Lower lobe of right lung (tissue), 2 donors: ENCODE measurements around the gene UST. TPM values are rescaled to one million over a fixed set of nuclear protein-coding genes. Genes with fewer than 3 reads are reported as not detected.
"Not testable (repeated sequence)": the region's sequence is repeated elsewhere in the genome, so short reads cannot be mapped to it uniquely, and the experiment has no call there.

Source experiments
- ATAC-seq, 2 donors: fragments of 200-7000 bp; cut with Tn5 transposase; one replicate each; pipeline ENCODE4 v1.9.1; 2020 to 2022; ENCODE audit warnings: mild to moderate bottlenecking in 2 of 2, moderate library complexity in 2 of 2
- DNase-seq: peaks from one replicate; pipeline ENCODE4 v3.0.0-alpha.2; 2020
- H3K27ac ChIP-seq: fragments of 200-600 bp; one replicate; pipeline ENCODE4 v1.8.0; 2022
- H3K27me3 ChIP-seq: fragments of 200-600 bp; one replicate; pipeline ENCODE4 v1.8.0; 2022; ENCODE audit warnings: low read depth
- H3K36me3 ChIP-seq: fragments of 200-600 bp; one replicate; pipeline ENCODE4 v1.8.0; 2022; ENCODE audit warnings: mild to moderate bottlenecking
- H3K4me1 ChIP-seq: fragments of 200-600 bp; one replicate; pipeline ENCODE4 v1.8.0; 2022
- H3K4me3 ChIP-seq: fragments of 200-600 bp; one replicate; pipeline ENCODE4 v1.8.0; 2022; ENCODE audit warnings: mild to moderate bottlenecking
- H3K9me3 ChIP-seq: fragments of 200-600 bp; one replicate; pipeline ENCODE4 v1.8.0; 2022
- intact Hi-C: fragments of 100-400 bp; cut with DNase I; formaldehyde crosslinking; loops from one replicate; pipeline ENCODE4 v1.11.0; 2022
- total RNA-seq: library from RNA; stranded (reverse); fragmentation: NEBNext Ultra II Directional; extraction: Animal tissue kit (Norgen Biotek cat#: 25700); gene quantifications from one replicate; pipeline ENCODE4 v1.2.1, GENCODE V29; 2021
- TF ChIP-seq, protein P1 (sequence below): fragments of 200-600 bp; IDR thresholded peaks from one replicate; pipeline ENCODE4 v1.8.0; 2022; ENCODE audit warnings: antibody characterized with exemption, mild to moderate bottlenecking
- donor health status: DM: no; HTN: yes; CAD: no; lungs with severe emphysema.

Gene UST
- total RNA-seq, 1 donor from 2014 or later: 11.8 TPM

GRCh38 chr6:148850964-148851363 is 104.1 kb downstream of the UST start:
- DNase-seq: no peak
- Histone ChIP-seq H3K27ac (no peak overlapping the region), H3K27me3 (no peaks in the 10 kb centered on the region), H3K9me3 (no peaks in the 10 kb centered on the region), H3K4me1 (peaks cover 12% of the 10 kb centered on the region), H3K4me3 (no peak overlapping the region), H3K36me3 (no peaks in the 10 kb centered on the region)
- TF ChIP-seq, protein P1, sequence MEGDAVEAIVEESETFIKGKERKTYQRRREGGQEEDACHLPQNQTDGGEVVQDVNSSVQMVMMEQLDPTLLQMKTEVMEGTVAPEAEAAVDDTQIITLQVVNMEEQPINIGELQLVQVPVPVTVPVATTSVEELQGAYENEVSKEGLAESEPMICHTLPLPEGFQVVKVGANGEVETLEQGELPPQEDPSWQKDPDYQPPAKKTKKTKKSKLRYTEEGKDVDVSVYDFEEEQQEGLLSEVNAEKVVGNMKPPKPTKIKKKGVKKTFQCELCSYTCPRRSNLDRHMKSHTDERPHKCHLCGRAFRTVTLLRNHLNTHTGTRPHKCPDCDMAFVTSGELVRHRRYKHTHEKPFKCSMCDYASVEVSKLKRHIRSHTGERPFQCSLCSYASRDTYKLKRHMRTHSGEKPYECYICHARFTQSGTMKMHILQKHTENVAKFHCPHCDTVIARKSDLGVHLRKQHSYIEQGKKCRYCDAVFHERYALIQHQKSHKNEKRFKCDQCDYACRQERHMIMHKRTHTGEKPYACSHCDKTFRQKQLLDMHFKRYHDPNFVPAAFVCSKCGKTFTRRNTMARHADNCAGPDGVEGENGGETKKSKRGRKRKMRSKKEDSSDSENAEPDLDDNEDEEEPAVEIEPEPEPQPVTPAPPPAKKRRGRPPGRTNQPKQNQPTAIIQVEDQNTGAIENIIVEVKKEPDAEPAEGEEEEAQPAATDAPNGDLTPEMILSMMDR: no peak
- no peak for ATAC-seq
- intact Hi-C loops: no loop called here

DNA sequence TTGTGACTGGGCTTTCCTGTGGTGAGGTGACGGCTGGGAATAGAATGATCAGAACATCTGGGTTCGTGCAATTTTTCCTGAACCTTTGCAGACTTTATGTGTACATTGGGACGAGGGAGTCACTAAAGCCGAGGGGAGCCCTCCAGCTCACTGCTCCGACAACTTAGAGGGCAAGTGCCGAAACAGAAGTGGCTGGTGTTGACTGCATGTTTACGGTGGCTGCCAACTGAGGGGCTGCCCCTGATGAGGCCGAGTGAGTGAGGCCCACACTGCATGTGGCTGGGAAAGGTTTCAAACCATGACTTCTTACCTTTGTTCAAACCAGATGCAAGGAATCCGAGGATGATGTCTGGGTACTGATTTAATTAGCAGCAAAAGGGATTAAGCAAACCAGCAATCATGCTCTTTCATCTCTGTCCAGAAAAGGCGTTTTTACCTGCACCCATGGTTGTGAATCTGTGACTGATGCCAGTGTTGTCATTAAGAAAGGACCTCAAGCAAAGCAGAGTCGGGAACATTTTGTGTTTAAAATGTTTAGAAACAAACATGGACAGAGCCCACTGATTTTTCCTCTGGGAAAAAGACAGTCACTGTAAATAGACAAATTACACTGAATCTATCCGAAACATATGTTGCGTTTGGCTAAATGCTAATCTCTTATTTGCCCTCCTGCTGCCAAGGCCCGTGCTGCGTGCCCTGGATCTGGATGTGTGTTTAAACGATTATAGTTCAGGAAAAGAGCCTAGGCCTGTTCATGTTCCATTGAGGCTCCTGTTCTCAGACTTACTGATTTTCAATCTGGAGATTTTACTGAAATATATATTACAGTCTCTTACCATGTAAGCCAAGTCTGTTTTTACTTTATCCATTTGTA is 105.1 kb downstream of the UST start:
- intact Hi-C loops: no loop called here
- no peak overlapping the region for H3K27ac ChIP-seq
- ATAC-seq: no peak
- no peaks in the 10 kb centered on the region for H3K9me3 ChIP-seq
- H3K4me3 ChIP-seq: no peak overlapping the region
- peaks cover 12% of the 10 kb centered on the region for H3K4me1 ChIP-seq
- TF ChIP-seq, protein P1: no peak
- H3K27me3 ChIP-seq: no peaks in the 10 kb centered on the region
- DNase-seq: no peak
- no peaks in the 10 kb centered on the region for H3K36me3 ChIP-seq

GRCh38 chr6:148852688-148853087 is 105.9 kb downstream of the UST start:
- no peak overlapping the region for H3K4me3 ChIP-seq
- DNase-seq (no peak), ATAC-seq (no peak)
- H3K27me3 ChIP-seq: no peaks in the 10 kb centered on the region
- H3K4me1 ChIP-seq: peaks cover 9% of the 10 kb centered on the region
- TF ChIP-seq, protein P1: no peak
- H3K9me3 ChIP-seq: no peaks in the 10 kb centered on the region
- intact Hi-C loops: no loop called here
- no peak overlapping the region for H3K27ac ChIP-seq
- H3K36me3 ChIP-seq: no peaks in the 10 kb centered on the region

- H3K4me1 ChIP-seq, H3K4me3 ChIP-seq, H3K27me3 ChIP-seq, H3K9me3 ChIP-seq, intact Hi-C loops, ATAC-seq, DNase-seq, H3K27ac ChIP-seq, H3K36me3 ChIP-seq: not testable (repeated sequence)
These were observed 106.3 kb downstream of the UST start for GRCh38 chr6:148853113-148853512.

DNA sequence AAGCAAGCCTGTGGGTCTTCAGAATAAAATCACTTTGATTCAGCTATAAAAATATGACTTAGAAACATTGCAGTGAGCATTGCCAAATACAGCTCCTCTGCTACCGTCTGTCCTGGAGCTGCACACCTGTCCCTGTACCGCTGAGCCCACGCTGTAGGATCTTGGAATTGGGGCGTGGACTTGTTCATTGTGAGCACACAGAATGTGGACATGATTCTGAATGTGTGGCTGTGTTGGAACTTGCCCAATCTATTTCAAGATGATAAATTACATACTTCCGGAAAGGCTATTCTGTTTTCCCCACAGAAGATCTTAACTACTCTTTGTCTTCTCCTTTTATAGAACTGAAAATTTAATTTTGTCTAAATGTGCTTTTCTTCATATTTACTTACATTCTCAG is 107.3 kb downstream of the UST start:
- Histone ChIP-seq H3K4me3 (no peak overlapping the region), H3K27ac (no peak overlapping the region), H3K27me3 (no peaks in the 10 kb centered on the region), H3K36me3 (no peaks in the 10 kb centered on the region), H3K4me1 (peaks cover 8% of the 10 kb centered on the region), H3K9me3 (no peaks in the 10 kb centered on the region)
- no peak for ATAC-seq
- TF ChIP-seq, protein P1: no peak
- intact Hi-C loops: no loop called here
- DNase-seq: no peak

DNA sequence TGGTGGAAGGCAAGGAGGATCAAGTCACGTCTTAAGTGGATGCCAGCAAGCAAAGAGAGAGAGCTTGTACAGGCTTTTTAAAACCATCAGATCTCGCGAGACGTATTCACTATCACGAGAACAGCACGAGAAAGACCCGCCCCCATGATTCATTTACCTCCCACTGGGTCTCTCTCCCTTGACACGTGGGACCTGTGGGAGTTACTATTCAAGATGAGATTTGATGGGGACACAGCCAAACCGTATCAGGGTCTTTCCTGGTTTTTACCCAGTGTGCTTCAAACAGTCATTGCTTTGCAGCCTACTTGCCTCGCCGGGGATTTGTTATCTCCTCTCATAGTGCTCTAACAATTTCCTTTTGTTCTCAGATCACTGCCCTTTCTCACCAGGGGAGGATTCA is 108.2 kb downstream of the UST start:
- no peak overlapping the region for H3K27ac ChIP-seq
- no peak overlapping the region for H3K4me3 ChIP-seq
- H3K36me3 ChIP-seq: no peaks in the 10 kb centered on the region
- ATAC-seq: no peak
- H3K27me3 ChIP-seq: no peaks in the 10 kb centered on the region
- intact Hi-C loops: no loop called here
- H3K4me1 ChIP-seq: peaks cover 8% of the 10 kb centered on the region
- TF ChIP-seq, protein P1: no peak
- DNase-seq: no peak
- H3K9me3 ChIP-seq: no peaks in the 10 kb centered on the region
